ENCODE results near the gene OSBPL1A. TPM values are rescaled to one million over a fixed set of nuclear protein-coding genes. Genes with fewer than 3 reads are reported as not detected.

The OSBPL1A gene
- total and polyA plus RNA-seq, 10 of the 15 experiments (the other 5 are each of a cell fraction or from before 2014, with no cell fraction given) = 0.02 to 0.83 (median 0.11) TPM; not detected in 6

DNA sequence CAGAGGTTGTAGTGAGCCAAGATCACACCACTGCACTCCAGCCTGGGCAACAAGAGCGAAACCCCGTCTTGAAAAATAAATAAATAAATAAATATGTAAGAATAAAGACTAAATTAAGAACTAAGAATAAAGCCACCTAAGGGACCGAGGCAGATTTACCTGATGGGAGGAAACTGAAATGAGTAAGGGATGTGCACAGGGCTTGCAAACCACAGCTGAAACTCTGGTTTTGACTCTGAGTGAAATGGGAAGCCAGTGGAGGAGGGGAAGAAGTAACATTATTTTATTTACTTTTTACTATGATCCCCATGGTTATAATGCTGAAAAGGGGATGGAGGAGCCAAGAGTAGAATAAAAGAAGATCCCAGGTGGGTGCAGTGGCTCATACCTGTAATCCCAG is 151.5 kb downstream of the OSBPL1A start (continued):
- TF ChIP-seq, protein P1, sequence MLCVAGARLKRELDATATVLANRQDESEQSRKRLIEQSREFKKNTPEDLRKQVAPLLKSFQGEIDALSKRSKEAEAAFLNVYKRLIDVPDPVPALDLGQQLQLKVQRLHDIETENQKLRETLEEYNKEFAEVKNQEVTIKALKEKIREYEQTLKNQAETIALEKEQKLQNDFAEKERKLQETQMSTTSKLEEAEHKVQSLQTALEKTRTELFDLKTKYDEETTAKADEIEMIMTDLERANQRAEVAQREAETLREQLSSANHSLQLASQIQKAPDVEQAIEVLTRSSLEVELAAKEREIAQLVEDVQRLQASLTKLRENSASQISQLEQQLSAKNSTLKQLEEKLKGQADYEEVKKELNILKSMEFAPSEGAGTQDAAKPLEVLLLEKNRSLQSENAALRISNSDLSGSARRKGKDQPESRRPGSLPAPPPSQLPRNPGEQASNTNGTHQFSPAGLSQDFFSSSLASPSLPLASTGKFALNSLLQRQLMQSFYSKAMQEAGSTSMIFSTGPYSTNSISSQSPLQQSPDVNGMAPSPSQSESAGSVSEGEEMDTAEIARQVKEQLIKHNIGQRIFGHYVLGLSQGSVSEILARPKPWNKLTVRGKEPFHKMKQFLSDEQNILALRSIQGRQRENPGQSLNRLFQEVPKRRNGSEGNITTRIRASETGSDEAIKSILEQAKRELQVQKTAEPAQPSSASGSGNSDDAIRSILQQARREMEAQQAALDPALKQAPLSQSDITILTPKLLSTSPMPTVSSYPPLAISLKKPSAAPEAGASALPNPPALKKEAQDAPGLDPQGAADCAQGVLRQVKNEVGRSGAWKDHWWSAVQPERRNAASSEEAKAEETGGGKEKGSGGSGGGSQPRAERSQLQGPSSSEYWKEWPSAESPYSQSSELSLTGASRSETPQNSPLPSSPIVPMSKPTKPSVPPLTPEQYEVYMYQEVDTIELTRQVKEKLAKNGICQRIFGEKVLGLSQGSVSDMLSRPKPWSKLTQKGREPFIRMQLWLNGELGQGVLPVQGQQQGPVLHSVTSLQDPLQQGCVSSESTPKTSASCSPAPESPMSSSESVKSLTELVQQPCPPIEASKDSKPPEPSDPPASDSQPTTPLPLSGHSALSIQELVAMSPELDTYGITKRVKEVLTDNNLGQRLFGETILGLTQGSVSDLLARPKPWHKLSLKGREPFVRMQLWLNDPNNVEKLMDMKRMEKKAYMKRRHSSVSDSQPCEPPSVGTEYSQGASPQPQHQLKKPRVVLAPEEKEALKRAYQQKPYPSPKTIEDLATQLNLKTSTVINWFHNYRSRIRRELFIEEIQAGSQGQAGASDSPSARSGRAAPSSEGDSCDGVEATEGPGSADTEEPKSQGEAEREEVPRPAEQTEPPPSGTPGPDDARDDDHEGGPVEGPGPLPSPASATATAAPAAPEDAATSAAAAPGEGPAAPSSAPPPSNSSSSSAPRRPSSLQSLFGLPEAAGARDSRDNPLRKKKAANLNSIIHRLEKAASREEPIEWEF (IDR thresholded peaks at IDR 0.05; ENCODE audit: insufficient replicate concordance, low read depth, low read length) = no peak
- TF ChIP-seq, protein P2, sequence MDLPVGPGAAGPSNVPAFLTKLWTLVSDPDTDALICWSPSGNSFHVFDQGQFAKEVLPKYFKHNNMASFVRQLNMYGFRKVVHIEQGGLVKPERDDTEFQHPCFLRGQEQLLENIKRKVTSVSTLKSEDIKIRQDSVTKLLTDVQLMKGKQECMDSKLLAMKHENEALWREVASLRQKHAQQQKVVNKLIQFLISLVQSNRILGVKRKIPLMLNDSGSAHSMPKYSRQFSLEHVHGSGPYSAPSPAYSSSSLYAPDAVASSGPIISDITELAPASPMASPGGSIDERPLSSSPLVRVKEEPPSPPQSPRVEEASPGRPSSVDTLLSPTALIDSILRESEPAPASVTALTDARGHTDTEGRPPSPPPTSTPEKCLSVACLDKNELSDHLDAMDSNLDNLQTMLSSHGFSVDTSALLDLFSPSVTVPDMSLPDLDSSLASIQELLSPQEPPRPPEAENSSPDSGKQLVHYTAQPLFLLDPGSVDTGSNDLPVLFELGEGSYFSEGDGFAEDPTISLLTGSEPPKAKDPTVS (IDR thresholded peaks at IDR 0.05; ENCODE audit: low read depth, low read length) = no peak
- TF ChIP-seq RUNX3 (IDR thresholded peaks at IDR 0.05; ENCODE audit: low read length) (peak; percentile 98), PML (IDR thresholded peaks at IDR 0.05; ENCODE audit: low read length) (no peak), CREM (IDR thresholded peaks at IDR 0.05; ENCODE audit: low read depth) (peak; percentile 75), NFYB (IDR thresholded peaks at IDR 0.05; ENCODE audit: insufficient read depth, low read depth, low read length) (no peak), CHD2 (IDR thresholded peaks at IDR 0.05; ENCODE audit: borderline replicate concordance, low read depth, low read length) (no peak), TAF1 (IDR thresholded peaks at IDR 0.05; ENCODE audit: borderline replicate concordance, low read depth, low read length) (no peak), RAD21 (IDR thresholded peaks at IDR 0.05; ENCODE audit: insufficient read depth, low read depth, low read length) (no peak), SUZ12 (IDR thresholded peaks at IDR 0.05; ENCODE audit: unreplicated experiment) (no peak), HDAC2 (IDR thresholded peaks at IDR 0.05) (no peak), FOXM1 (IDR thresholded peaks at IDR 0.05; ENCODE audit: low read depth, low read length) (peak; percentile 64; the same call in 1 of the 2 replicates), NFYA (IDR thresholded peaks at IDR 0.05; ENCODE audit: borderline replicate concordance, low read depth, low read length) (no peak), IRF4 (IDR thresholded peaks at IDR 0.05; ENCODE audit: low read depth, low read length) (peak; percentile 94), NFXL1 (IDR thresholded peaks at IDR 0.05; ENCODE audit: borderline replicate concordance) (no peak), SRF (IDR thresholded peaks at IDR 0.05; ENCODE audit: low read depth in 2 of 2, low read length in 2 of 2) (0 out of 4 replicates have a peak, but pooled peaks of 1 of the 2 experiments have one; percentile 56)
- TF ChIP-seq, protein P3, sequence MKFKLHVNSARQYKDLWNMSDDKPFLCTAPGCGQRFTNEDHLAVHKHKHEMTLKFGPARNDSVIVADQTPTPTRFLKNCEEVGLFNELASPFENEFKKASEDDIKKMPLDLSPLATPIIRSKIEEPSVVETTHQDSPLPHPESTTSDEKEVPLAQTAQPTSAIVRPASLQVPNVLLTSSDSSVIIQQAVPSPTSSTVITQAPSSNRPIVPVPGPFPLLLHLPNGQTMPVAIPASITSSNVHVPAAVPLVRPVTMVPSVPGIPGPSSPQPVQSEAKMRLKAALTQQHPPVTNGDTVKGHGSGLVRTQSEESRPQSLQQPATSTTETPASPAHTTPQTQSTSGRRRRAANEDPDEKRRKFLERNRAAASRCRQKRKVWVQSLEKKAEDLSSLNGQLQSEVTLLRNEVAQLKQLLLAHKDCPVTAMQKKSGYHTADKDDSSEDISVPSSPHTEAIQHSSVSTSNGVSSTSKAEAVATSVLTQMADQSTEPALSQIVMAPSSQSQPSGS (IDR thresholded peaks at IDR 0.05; ENCODE audit: low read length) = peak; percentile 72
- TF ChIP-seq, protein P4, sequence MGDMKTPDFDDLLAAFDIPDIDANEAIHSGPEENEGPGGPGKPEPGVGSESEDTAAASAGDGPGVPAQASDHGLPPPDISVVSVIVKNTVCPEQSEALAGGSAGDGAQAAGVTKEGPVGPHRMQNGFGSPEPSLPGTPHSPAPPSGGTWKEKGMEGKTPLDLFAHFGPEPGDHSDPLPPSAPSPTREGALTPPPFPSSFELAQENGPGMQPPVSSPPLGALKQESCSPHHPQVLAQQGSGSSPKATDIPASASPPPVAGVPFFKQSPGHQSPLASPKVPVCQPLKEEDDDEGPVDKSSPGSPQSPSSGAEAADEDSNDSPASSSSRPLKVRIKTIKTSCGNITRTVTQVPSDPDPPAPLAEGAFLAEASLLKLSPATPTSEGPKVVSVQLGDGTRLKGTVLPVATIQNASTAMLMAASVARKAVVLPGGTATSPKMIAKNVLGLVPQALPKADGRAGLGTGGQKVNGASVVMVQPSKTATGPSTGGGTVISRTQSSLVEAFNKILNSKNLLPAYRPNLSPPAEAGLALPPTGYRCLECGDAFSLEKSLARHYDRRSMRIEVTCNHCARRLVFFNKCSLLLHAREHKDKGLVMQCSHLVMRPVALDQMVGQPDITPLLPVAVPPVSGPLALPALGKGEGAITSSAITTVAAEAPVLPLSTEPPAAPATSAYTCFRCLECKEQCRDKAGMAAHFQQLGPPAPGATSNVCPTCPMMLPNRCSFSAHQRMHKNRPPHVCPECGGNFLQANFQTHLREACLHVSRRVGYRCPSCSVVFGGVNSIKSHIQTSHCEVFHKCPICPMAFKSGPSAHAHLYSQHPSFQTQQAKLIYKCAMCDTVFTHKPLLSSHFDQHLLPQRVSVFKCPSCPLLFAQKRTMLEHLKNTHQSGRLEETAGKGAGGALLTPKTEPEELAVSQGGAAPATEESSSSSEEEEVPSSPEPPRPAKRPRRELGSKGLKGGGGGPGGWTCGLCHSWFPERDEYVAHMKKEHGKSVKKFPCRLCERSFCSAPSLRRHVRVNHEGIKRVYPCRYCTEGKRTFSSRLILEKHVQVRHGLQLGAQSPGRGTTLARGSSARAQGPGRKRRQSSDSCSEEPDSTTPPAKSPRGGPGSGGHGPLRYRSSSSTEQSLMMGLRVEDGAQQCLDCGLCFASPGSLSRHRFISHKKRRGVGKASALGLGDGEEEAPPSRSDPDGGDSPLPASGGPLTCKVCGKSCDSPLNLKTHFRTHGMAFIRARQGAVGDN (IDR thresholded peaks at IDR 0.05) = no peak
